Gastroesophageal sphincter (tissue), 4 donors: ENCODE results near the gene SLAMF8. TPM values are rescaled to one million over a fixed set of nuclear protein-coding genes. Genes with fewer than 3 reads are reported as not detected.

Experiments used
- ATAC-seq: fragments of 150-250 bp; one replicate; pipeline ENCODE4 v1.9.1; 2016; ENCODE audit warnings: mild to moderate bottlenecking, moderate library complexity
- H3K27ac ChIP-seq, 4 donors: fragments of 200-600 bp; sonication (generic) in 3 of 4; 1 replicate in 3 of 4; 2 replicates in 1 of 4; pipeline ENCODE4 v1.5.1; 2016 to 2019
- H3K27me3 ChIP-seq: fragments of 200-600 bp; sonication (generic); one replicate; pipeline ENCODE4 v1.5.1; 2019
- H3K36me3 ChIP-seq, 2 donors: fragments of 200-600 bp; sonication (generic); one replicate each; pipeline ENCODE4 v1.5.1; 2019; ENCODE audit warnings: control low read depth in 1 of 2
- H3K4me1 ChIP-seq, 3 donors: fragments of 200-600 bp; sonication (generic); 1 replicate in 2 of 3; 2 replicates in 1 of 3; pipeline ENCODE4 v1.5.1; 2016 to 2019; ENCODE audit warnings: control low read depth in 2 of 3
- H3K4me3 ChIP-seq, 2 donors: fragments of 200-600 bp; sonication (generic); one replicate each; pipeline ENCODE4 v1.5.1; 2019; ENCODE audit warnings: mild to moderate bottlenecking in 1 of 2, moderate library complexity in 1 of 2
- H3K9me3 ChIP-seq, 3 donors: fragments of 200-600 bp; sonication (generic); one replicate each; pipeline ENCODE4 v1.5.1; 2017 to 2019; ENCODE audit warnings: control low read depth in 2 of 3
- EP300 ChIP-seq: sonication (generic); formaldehyde crosslinking; IDR thresholded peaks from one replicate; pipeline ENCODE4 v1.6.1; 2017; ENCODE audit warnings: antibody characterized with exemption, mild to moderate bottlenecking
- POLR2A ChIP-seq, 2 donors: fragments of 450-650 bp; IDR thresholded peaks; one replicate each; pipeline ENCODE4 v1.6.1; 2017; ENCODE audit warnings: antibody characterized with exemption in 2 of 2, mild to moderate bottlenecking in 2 of 2, moderate library complexity in 1 of 2
- POLR2AphosphoS5 ChIP-seq: sonication (generic); formaldehyde crosslinking; IDR thresholded peaks from one replicate; pipeline ENCODE4 v1.6.1; 2017; ENCODE audit warnings: antibody characterized with exemption
- WGBS, 2 donors: methylation state at CpG; one replicate each; pipeline ENCODE4 v1.1.5; 2018; ENCODE audit warnings: low coverage in 1 of 2; 5-methylcytosine and 5-hydroxymethylcytosine counted together
- total RNA-seq, 4 donors: library from RNA; depleted of rRNA; stranded (reverse); fragments of >200 nt; gene quantifications; one replicate each; pipeline ENCODE4 v1.1.0, GENCODE V29; 2016
- TF ChIP-seq, protein P1 (sequence below), 4 experiments: fragments of 200-600 bp in 2 of 4; fragments of 450-650 bp in 2 of 4; sonication (generic) in 1 of 4; IDR thresholded peaks; one replicate each; pipeline ENCODE4 v1.5.1; 2017 to 2019; ENCODE audit warnings: antibody characterized with exemption in 4 of 4, mild to moderate bottlenecking in 2 of 4, moderate library complexity in 2 of 4

SLAMF8 gene
- total RNA-seq, 4 donors from 2014 or later, result 1.4 to 4.3 (median 4.2) TPM; not detected in 1

DNA sequence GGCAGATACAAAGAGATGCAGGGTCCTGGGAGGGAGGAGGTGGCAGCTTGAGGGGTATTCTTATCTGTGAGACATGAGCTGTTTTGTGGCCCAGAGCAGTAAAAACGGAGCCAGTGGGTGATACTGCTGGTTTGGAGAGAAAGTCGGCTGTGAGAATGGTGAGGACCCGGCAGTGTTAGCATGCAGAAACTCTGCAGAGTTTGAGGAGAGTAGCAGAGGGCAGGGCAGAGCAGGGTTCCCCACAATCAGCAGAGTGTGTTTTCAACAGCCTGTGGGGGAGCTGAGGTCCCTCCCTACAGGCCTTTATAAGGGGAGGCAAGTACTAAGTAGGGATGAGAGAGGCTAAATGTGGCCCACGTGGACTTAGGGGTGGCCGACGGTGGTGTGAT lies 423 bp downstream of the SLAMF8 start:
- WGBS, 2 donors, result 75 to 94% methylated on average over 3 to 4 of the region's 6 CpGs
- H3K36me3 ChIP-seq, result no peaks in the 10 kb centered on the region
- no peaks in the 10 kb centered on the region for H3K4me1 ChIP-seq
- TF ChIP-seq POLR2AphosphoS5 (no peak), POLR2A (IDR thresholded peaks at IDR 0.05) (no peak), EP300 (no peak)
- TF ChIP-seq, protein P1, sequence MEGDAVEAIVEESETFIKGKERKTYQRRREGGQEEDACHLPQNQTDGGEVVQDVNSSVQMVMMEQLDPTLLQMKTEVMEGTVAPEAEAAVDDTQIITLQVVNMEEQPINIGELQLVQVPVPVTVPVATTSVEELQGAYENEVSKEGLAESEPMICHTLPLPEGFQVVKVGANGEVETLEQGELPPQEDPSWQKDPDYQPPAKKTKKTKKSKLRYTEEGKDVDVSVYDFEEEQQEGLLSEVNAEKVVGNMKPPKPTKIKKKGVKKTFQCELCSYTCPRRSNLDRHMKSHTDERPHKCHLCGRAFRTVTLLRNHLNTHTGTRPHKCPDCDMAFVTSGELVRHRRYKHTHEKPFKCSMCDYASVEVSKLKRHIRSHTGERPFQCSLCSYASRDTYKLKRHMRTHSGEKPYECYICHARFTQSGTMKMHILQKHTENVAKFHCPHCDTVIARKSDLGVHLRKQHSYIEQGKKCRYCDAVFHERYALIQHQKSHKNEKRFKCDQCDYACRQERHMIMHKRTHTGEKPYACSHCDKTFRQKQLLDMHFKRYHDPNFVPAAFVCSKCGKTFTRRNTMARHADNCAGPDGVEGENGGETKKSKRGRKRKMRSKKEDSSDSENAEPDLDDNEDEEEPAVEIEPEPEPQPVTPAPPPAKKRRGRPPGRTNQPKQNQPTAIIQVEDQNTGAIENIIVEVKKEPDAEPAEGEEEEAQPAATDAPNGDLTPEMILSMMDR (IDR thresholded peaks at IDR 0.05), result no peak
- no peak overlapping the region for H3K27ac ChIP-seq
- ATAC-seq, result no peak
- peaks cover 26% of the 10 kb centered on the region for H3K27me3 ChIP-seq
- no peak overlapping the region for H3K4me3 ChIP-seq
- H3K9me3 ChIP-seq, result no peaks in the 10 kb centered on the region

DNA sequence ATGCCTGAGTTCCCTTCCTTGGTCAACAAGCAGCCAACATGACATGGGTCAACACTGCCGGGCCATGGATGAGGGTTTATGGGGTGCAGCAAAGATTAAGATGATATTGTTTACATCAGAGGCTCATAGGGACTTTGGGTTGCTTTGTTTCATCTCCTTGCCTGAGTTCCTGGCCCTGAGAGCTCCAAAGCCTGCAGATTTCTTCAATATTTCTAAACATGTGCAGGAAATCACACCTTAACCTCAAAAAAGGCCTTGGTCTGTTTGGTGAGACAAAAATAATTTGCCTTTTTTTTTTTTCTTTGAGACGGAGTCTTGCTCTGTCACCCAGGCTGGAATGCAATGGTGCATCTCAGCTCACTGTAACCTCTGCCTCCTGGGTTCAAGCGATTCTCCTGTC lies 876 bp downstream of the SLAMF8 start:
- Histone ChIP-seq H3K4me3 (no peak overlapping the region), H3K27ac (no peak overlapping the region), H3K27me3 (peaks cover 25% of the 10 kb centered on the region), H3K4me1 (no peaks in the 10 kb centered on the region), H3K36me3 (no peaks in the 10 kb centered on the region), H3K9me3 (no peaks in the 10 kb centered on the region)
- no peak for TF ChIP-seq POLR2A (IDR thresholded peaks at IDR 0.05)
- TF ChIP-seq, protein P1 (IDR thresholded peaks at IDR 0.05), result no peak
- TF ChIP-seq EP300, result no peak
- TF ChIP-seq POLR2AphosphoS5, result no peak
- WGBS, 2 donors, result 60 to 93% methylated on average over 1 to 2 of the region's 3 CpGs
- ATAC-seq, result no peak

DNA sequence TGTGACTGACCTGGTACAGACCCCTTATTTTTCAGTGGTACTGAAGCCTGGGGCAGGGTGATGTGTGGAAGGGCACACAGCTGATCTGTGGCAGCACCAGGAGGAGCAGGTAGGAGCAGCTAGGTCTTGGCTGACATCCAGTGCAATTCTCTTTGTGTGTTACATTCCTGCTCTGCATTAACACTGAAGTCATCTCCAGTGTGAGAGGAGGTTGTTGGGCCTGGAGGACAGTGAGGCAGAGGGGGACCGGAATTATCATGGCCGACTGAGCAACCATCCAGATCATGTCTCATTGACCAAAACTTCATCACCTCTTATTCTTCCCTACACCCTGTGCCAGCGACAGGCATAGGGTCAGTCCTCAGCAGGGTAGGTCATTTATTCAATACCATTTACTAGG lies 1.5 kb downstream of the SLAMF8 start:
- TF ChIP-seq POLR2A (IDR thresholded peaks at IDR 0.05), result no peak
- TF ChIP-seq, protein P1 (IDR thresholded peaks at IDR 0.05), result no peak
- TF ChIP-seq POLR2AphosphoS5, result no peak
- no peak for TF ChIP-seq EP300
- H3K36me3 ChIP-seq, result no peaks in the 10 kb centered on the region
- peaks cover 18% of the 10 kb centered on the region for H3K27me3 ChIP-seq
- H3K4me1 ChIP-seq, result no peaks in the 10 kb centered on the region
- H3K9me3 ChIP-seq, result no peaks in the 10 kb centered on the region
- no peak overlapping the region for H3K27ac ChIP-seq
- WGBS, 2 donors, result 0 to 100% methylated on average over 1 of the region's 3 CpGs
- H3K4me3 ChIP-seq, result no peak overlapping the region
- no peak for ATAC-seq

DNA sequence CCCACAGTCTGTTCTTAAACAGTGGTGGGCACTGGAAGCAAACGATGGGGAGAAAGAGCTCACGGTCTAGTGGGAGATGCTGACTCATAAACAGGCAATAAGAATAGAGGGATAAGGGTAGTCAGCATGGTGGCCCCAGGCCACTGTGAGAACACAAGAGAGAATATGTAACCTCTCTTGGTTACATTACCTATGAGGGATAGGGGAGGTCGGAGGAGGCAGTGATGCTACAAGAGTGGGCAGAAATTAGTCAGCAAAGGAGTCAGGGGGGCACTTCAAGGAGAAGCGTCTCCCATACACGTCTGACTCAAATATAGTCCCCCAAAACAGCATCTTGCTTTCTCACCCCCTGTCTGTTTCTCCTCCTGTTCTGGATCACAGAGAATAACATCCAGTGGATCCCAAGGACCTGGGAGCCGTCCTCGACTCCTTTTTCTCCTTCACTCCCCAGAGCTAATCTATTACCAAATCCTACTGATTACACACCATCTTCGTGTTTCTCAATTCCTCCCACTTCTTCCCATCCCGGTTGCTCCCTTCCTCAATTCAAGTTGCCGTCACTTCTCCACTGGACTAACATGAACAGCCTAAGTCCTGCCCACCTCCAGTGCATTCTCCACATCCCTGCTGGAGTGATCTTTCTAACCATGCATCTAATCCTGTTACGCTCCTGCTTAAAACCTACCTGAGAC lies 2.1 kb downstream of the SLAMF8 start:
- Histone ChIP-seq H3K4me3 (no peak overlapping the region), H3K9me3 (no peaks in the 10 kb centered on the region), H3K27ac (no peak overlapping the region), H3K4me1 (no peaks in the 10 kb centered on the region), H3K27me3 (peaks cover 13% of the 10 kb centered on the region), H3K36me3 (no peaks in the 10 kb centered on the region)
- no peak for TF ChIP-seq POLR2AphosphoS5
- no peak for TF ChIP-seq POLR2A (IDR thresholded peaks at IDR 0.05)
- TF ChIP-seq, protein P1 (IDR thresholded peaks at IDR 0.05), result no peak
- no peak for TF ChIP-seq EP300
- ATAC-seq, result no peak
- WGBS, 2 donors, result 80 to 85% methylated on average over 8 to 10 of the region's 11 CpGs

DNA sequence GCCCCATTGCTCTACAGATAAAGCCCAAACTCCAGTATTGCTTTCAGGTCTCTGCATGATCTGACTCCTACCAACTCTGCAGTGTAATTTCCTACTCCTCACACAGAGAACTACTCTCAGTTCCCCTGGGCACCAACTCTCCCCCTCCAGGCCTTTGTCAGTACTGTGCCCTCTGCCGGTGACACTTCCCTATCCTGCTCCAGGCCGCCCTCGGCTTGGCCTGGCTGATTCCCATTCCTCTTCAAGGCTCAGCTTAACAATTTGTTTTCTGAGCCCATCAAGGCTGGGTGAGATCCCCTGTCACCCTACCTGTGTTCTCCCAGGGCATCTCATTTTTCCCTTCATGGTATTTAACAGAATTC lies 2.6 kb downstream of the SLAMF8 start:
- Histone ChIP-seq H3K4me1 (no peaks in the 10 kb centered on the region), H3K36me3 (no peaks in the 10 kb centered on the region), H3K4me3 (no peak overlapping the region), H3K9me3 (no peaks in the 10 kb centered on the region), H3K27me3 (peaks cover 8% of the 10 kb centered on the region), H3K27ac (no peak overlapping the region)
- peak; percentile 66 for ATAC-seq
- TF ChIP-seq, protein P1 (IDR thresholded peaks at IDR 0.05), result peak in 3 of 4 experiments; percentile 19 to 51 (median 31)
- TF ChIP-seq EP300, result no peak
- WGBS, 2 donors, result 44 to 67% methylated on average over 3 of the region's 3 CpGs
